GM19239 (cell line): Measurements from ENCODE around the gene FUCA2.
"Not testable (repeated sequence)": the region's sequence is repeated elsewhere in the genome, so short reads cannot be mapped to it uniquely, and the experiment has no call there.

Experiments used
- DNase-seq: peaks from one replicate; pipeline ENCODE4 v3.0.0; 2011; ENCODE audit warnings: low spot score; ENCODE audit not compliant: insufficient read length
- FAIRE-seq: peaks from 2 replicates; lab custom pipeline; 2011; peaks lifted over from hg19 to GRCh38; lab: Jason Lieb, UNC

Gene FUCA2

GRCh38 chr6:143449714-143450452, 61.6 kb downstream of the FUCA2 start:
- peak; percentile 18 for FAIRE-seq
- DNase-seq, result no peak

DNA sequence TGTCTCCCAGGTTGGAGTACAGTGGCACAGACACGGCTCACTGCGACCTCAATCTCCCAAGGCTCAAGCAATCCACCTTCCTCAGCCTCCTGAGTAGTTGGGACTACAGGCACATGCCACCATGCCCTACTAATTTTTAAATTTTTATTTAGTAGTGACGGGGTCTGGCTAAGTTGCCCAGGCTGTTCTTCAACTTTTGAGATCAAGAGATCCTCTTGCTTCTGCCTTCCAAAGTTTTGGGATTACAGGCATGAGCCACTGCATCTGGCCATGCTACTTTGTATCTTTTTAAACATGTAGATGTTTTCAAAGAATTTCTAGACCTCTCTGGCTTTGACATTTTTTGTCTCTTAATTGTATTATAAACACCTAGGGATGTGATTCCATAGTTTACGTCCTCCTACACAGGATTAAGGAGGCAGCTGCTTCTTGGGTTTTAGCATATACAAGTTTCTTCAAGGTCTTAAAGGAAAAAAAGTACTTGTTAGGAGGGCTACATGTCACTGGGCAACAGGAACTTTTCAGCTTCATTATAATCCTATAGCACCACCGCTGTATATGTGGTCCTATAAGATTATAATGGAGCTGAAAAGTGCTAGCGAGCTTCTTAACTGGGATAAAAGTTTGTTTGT, 62.3 kb downstream of the FUCA2 start:
- FAIRE-seq (no peak), DNase-seq (no peak)

- not testable (repeated sequence) for FAIRE-seq, DNase-seq
These were observed 63.7 kb downstream of the FUCA2 start for GRCh38 chr6:143447865-143448264.
